Stimulated activated naive CD4-positive, alpha-beta T cell treated with Interleukin-2 at 50 U/mL for 16 hours (primary cell): ENCODE data around the gene SPATA25.
"Not testable (repeated sequence)": the region's sequence is repeated elsewhere in the genome, so short reads cannot be mapped to it uniquely, and the experiment has no call there.

Source experiments
- DNase-seq: peaks from one replicate; lab custom pipeline; 2025; lab: John Stamatoyannopoulos, UW

Gene SPATA25

DNA sequence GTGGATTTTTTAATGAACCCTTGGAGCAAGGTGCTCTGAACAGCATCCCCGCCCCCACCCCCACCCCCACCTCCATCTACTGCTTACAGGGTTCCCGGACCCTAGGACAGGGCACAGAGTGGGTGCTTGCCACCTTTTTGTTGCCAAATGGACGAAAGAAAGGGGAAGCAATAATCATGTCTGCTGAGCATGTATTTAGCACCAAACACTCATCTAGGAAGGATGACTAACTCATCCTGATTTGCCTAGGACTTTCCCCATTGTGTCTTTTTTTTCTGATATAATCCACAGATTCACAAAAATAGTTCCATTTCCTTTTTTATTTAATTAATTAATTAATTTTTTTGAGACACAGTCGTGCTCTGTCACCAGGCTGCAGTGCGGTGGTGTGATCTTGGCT lies 25.7 kb upstream of the SPATA25 start:
- no peak for DNase-seq

DNA sequence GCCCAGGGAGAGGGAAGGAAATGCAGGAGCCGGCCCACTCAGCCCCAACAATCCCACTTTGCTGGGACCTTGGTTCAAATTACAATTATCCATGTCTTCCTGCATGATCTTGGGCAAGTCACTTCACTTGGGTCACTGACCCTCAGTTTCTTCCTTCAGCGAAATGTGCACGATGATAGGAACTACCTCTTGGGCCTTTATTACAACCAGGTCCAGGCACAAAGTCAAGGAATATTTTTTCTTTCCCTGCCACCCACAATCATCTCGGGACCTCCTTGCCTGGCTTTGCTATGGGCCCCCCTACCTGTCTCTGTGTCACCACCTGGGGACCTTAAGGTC lies 24.9 kb upstream of the SPATA25 start:
- DNase-seq = no peak

DNA sequence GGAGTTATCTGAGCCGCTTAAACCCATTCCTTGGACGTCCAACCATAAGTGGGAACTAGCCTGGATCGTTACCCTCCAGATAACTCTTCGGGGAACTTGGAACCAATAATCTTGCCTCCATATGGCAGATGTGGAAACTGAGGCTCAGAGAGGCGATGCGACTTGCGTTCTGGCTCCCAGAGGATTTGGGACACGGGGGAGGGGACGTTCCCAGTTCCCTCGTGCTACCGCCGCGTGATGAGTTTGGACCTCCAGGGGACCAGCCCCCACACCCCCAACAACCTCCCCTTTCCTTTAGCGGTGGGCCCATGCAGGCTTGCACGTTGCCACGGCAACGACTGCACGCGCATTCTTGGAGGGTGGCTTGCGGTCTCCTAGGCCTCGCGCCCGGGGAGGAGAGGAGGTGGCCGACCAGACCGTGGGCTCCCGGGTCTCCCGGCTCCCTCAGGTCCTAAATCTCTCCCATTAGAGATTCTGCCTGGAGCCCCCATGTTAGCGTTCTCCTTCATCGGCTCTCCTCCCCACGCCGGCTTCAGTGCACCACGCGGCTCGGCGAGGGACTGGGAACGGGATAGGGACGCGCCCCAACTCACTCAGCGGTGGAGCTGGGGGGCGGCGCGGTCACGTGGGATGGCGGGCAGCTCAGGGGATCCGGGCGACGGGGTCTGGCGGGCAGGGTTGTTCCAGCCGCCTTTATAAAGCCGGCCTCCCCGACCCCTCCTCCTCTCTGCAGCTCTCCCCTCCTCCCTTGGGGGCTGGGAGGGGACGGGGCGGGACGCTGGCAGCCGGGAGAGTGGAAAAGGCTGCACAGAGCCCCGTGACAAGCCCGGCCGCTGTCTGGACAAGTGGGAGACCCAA lies 24.3 kb upstream of the SPATA25 start, which contains the start of gene PLTP:
PLTP (minus strand) TSS at position 670 of the 858 bp plus-strand sequence. CDS start 703 bp downstream, outside the sequence.
- DNase-seq = peak; percentile 20

DNA sequence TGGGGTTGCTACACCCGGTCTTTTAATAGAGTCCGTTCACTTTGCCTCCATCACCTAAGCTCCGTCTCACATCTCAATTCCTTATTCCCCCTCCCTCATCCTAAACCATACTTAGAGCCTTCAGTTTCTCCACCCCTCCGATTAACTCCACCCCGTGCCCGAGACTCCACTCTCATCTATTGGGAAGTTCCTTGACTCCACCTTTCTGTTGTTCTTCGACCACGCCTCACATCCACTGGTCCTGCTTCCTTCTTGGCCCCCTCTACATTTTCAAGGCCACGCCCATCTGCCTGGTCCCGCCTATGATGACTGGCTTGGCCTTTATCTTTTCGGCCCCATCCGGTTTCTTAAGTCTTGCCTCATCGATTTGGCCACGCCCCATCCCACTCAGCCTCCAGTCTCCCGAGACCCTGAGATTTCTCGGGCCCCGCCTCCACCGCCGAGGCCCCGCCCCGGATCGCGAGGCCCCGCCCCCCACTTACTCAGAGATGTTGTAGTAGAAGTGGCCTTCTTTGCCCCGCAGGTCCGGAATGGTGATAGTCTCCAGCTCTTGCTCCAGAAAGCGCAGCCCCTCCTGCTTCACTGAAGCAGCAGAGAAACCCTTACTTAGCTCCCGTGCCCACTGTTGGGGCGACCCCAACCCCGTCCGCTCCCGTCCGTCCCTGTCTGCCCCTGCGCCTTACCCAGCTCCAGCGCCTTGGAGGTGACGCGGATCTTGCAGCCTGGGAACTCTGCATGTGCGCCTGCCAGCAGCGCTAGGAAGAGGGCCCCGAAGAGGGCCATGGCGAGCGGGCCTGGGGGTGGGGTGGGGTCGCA lies 23.5 kb upstream of the SPATA25 start:
- peak; percentile 90 for DNase-seq

DNA sequence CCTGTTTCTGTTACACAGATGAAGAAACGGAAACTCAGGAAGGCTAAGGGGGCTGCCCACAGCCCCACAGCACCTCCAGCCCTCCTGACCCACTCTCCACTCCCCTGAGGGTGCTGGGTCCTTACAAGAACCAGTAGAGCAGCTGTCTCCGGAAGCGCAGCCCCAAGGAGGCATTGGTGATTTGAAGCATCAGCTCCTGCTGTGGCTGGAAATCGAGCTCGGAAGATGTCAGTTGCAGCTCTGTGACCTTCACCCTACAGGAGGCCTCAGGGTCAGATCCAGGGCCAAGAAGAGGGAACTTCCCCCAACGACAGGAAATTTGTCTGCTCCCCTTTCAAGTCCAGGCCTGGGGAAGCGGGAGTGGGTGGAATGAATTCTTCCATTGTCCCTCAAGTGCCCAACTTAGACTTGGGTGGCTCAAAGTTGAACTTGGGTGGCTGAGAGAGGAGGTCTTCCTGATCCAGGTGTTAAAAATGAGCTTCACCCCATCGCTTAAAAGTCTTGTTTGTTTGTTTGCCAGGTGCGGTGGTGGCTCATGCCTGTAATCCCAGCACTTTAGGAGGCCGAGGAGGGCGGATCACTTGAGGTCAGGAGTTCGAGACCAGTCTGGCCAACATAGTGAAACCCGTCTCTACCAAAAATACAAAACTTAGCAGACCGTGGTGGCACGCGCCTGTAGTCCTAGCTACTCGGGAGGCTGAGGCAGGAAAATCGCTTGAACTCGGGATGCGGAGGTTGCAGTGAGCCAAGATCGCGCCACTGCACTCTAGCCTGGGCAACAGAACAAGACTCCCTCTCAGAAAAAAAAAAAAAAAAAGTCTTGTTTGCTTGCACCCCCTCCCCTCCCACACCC lies 22.6 kb upstream of the SPATA25 start:
- DNase-seq = no peak

DNA sequence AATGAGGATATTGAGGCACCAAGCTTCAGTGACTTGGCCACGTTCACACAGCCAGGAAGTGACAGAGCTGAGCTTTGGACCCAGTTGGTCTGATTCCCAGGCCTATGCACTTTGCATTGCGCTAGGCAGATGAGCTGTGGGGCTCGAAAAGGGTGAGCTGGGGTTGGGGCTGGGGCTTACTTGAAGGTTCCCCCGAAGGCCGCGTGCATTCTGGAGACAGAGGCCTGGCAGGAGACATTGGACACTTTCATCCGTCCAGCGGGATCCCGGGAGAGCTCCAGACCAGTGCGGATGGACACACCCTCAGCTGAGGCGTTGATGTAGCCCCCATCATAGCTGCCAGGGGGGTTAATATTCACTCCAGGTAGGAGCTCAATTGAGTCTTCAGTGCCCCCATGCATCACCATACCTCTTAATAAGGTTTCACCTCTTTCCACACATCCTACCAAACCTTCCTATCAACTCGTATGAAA lies 21.9 kb upstream of the SPATA25 start:
- no peak for DNase-seq

DNA sequence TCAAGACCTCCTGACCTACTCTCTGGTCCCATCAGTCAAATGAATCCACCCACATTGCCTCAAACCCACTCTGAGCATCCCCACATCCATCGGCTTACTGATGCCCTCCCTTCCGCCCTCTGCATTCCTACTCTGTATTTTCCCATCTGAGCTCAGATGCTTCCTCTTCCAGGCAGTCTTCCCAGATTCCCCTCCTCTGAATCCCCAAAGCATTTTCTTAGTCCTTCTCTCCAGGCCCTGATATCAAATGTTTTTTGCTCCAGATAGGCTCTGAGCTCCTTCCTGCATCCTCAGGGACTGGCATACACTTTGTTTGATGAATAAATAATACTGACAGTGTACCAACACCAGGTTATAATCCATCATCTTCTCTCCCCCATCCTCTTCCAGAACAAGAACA lies 20.7 kb upstream of the SPATA25 start:
- no peak for DNase-seq

DNA sequence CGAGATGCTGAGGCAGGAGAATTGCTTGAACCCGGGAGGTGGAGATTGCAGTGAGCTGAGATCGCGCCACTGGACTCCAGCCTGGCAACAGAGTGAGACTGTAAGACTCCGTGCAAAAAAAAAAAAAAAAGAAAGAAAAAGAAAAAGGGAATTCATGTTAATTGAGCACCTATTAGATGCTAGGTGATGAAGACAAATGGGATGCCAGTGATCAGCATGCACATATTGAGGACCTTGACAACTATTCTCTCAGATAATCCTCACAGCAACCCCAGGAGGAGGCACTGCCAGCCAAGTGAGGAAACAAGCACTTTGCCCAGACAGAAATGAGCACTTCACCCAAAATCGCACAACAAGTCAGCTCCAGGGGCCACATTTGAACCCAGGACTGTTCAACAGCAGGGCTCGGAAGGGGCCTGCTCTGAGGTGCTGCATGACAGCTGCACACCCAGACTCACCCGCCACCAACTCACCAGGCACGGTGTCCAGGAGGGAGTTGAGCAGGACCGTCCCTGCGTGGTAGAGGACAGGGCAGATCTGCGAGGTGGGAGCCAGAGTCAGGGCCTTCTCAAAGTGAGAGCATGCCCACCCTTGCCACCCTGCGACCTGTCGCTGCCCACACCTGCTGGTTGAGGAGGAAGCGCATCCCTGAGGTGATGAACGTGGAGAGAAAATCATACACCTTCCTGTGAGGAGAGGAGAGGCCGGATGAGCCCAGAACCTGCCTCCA lies 20.0 kb upstream of the SPATA25 start:
- DNase-seq = no peak

DNA sequence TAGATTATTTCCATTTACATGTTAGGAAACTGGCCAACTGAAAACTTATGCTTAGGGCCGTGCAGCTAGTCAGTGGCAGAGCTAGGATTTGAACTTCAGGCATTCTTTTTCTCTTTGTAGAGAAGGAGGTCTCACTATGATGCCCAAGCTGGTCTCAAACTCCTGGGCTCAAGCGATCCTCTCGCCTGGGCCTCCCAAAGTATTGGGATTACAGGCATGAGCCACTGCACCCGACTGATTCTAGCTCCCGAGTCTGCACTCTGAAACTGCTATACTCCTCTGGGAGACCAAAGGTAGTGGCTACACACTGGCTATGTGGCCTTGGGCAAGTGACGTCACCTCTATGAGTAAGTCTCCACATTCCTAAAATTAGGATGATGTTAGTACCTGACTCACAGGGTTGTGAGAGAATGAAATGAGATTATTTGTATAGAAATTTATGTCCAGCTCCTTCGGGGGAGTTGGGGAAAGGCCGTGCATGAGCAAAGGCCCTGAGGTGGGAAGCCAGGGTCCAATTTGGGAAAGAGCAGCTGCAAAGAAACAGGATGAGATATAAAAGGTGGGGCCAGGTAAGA lies 18.2 kb upstream of the SPATA25 start:
- DNase-seq = no peak

DNA sequence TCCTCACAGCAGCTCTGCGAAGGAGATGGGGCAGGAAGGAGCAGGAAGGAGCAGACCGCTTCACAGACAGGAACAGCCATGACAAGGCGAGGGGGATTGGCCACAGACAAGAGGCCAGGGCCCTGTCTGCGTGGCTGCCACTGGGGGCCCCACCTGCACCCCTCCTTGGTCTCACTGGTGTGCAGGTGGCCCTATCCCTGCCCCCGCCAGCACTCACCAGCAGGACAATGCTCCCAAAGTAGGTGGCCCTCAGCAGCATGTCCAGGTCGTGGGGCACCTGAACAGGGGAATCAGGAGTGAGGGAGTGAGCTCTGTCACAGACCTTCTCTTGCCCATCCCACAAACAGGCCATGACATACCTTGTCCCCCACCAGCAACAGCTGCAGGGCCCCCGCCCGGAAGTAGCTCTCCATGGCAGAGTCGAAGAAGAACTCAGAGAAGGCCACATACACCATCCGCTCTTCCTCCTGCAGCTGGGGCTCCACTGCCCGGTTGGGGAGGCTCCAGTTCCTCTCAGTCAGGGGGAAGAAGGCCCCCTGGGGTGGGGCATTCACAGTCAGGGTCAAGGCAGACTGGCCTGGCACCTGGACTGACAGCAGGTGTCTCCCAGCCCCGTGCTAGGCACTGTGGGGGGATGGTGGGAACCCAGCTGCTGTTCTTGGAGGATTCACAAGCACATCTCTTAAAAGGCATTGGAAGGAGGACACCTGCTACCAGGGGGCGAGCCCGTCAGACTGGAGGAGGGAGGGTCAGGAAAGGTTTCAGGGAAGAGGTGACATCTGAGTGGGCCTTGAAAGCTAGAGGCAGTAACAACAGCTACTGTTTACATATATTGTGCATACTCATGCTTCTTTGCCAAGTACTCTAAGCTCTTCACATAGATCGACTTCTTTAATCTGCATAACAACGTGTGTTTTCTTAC lies 17.4 kb upstream of the SPATA25 start:
- DNase-seq = no peak

DNA sequence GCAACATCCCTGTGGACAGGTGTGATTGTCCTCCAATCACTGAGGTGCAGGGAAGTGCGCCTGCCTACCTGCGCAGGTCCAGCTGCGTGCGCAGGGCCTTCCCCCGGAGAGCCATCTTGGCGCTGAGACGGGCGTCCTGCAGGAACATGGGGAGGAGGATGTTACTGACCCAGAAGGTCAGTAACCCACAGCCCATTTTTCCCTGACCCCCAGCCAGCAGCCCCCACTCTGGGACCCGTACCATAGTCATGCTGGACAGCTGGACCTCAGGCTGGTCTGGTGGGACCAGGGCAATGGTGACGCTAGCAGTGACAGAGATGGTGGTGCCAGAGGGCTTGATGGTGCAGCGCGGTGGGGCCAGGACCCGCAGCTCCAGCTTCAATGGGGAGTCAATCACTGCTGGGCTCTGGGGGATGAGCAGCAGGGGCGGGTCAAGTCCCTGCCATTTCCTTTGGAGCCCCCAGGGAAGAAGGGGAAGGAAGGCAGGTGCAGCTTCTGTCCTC lies 14.8 kb upstream of the SPATA25 start:
- DNase-seq = no peak

DNA sequence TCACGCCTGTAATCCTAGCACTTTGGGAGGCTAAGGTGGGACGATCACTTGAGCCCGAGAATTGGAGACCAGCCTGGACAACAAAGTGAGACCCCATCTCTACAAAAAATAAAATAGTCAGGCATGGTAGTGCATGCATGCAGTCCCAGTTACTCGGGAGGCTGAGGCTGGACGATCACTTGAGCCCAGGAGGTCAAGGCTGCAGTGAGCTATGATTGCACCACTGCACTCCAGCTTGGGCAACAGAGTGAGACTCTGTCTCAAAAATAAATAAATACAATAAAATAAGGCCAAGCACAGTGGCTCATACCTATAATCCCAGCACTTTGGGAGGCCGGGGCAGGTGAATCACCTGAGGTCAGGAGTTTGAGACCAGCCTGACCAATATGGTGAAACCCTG lies 13.9 kb upstream of the SPATA25 start:
- DNase-seq = not testable (repeated sequence)

DNA sequence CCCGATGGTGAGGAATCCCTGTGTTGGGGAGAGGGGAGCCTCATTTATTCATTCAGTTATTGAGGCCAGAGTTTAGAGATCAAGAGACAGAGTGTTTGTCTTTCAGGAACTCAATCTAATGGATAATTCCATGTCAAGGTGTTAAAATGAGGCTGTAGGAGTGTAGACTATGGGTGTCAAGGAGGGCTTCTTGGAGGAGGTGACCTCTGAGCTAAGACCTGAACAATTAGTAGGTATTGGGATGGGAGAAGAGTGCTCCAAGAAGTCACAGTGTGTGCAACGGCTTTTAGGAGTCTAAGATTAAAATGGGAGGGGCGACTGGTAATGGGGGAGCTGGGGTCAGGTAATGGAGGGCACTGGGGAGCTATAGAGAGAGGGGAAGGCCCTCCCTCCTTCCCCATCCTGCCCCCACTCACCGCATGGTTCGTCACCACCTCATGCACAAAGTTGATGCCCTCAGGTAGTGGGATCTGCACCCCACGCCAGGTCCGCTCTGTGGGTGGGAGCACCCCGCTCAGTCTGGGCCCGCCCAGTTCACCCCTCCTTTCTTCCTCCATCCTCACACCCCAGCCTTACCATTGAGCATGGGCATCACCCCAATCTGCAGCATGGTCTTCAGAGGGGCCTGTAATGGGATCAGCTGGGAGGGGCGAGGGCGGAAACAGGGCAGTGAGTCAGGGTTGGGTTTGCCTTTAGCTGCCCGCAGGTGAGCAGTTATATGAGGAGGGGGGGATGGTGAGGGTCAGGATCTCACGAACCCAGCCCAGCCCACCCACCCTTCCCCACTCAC lies 11.8 kb upstream of the SPATA25 start:
- no peak for DNase-seq

DNA sequence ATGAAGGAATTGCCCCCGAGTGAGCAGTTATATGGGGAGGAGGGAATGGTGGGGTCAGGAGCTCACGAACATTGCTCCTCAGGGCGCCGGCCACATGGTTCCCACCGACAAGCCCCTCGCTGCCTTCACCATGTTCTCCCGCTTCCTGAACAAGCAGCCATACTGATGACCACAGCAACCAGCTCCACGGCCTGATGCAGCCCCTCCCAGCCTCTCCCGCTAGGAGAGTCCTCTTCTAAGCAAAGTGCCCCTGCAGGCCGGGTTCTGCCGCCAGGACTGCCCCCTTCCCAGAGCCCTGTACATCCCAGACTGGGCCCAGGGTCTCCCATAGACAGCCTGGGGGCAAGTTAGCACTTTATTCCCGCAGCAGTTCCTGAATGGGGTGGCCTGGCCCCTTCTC lies 10.9 kb upstream of the SPATA25 start:
- no peak for DNase-seq

DNA sequence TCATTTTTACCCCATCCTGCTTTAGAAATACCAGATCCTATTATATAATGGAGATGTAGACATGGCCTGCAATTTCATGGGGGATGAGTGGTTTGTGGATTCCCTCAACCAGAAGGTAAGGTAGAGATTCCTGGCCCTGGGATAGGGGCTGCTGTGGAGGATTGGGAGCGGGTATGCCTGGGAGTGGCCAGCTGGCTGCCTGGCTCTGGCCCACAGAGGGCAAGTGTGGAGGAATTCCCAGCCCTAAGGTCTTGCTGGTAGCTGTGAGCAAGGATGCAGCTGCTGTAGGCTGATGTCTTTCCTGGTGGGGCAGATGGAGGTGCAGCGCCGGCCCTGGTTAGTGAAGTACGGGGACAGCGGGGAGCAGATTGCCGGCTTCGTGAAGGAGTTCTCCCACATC lies 10.3 kb upstream of the SPATA25 start:
- DNase-seq = no peak

DNA sequence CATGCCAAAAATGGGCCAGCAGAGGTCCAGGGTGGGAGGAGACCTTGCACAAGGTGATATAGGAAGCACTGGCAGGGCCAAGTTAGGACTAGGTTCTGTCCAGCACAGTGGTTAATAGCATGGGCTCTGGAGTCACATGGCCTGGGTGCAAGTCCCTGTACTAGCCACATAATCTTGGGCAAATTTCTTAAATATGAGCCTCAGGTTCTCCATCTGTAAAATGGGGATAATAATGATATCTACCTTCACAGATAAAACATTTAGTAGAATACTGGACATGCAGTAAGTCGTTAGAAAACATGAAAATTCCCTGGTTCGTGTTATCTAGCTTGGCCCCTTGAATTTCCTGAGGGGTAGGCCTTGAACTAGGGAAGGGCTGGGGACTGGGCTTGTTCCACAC lies 9.9 kb upstream of the SPATA25 start:
- DNase-seq = no peak

DNA sequence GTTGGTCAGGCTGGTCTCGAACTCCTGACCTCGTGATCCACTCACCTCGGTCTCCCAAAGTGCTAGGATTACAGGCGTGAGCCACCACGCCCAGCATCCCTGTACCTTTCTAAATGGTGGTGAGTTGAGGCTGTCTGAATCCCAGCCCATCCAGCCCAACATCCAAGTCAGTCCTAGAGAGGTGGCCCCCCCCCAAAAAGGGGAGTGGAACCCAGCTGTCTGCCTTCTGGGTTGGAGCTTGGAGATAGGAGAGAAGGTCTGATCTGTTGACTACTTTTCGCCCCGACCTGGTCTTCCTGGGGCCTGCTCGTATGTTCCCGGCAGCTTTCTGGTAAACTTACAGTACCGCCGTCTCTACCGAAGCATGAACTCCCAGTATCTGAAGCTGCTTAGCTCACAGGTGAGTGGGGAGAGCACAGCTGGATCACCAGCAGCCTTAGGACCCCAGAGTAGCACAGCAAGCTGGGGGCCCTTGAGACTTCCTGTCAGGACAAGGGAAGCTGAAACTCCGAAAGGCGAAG lies 9.3 kb upstream of the SPATA25 start:
- no peak for DNase-seq

DNA sequence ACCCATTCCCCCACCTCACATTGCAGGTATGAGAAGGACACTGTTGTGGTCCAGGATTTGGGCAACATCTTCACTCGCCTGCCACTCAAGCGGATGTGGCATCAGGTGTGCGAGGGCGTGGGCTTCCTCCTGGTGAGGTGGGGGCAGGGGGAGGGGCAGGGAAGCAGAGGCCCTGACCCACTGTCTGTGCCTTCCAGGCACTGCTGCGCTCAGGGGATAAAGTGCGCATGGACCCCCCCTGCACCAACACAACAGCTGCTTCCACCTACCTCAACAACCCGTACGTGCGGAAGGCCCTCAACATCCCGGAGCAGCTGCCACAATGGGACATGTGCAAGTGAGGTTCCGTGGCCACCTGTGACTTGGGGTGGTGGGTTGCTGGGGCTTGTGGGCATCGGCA lies 7.4 kb upstream of the SPATA25 start:
- no peak for DNase-seq

DNA sequence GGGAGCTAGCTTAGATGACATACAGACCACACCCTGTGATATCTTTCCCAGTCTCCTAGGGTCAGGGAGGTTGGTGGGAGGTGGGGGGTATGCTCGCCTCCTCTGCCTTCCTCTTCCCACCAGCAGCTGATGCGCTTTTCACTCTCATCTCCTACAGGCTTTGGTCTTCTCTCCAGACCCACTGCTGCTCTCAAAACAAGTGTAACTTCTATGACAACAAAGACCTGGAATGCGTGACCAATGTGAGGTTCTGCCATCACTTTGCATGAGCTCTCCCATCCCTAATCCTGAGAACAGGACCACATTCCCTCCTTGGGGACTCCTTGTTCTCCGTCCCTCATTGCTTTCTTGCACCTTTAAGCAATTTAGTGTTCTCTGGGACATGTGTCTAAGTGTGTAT lies 6.4 kb upstream of the SPATA25 start:
- DNase-seq = no peak
